Umbilical cord (tissue), 2 donors: ENCODE data around the gene RNF186. TPM values are rescaled to one million over a fixed set of nuclear protein-coding genes. Genes with fewer than 3 reads are reported as not detected.
"Not testable (repeated sequence)": the region's sequence is repeated elsewhere in the genome, so short reads cannot be mapped to it uniquely, and the experiment has no call there.

ENCODE experiments used
- DNase-seq: peaks from one replicate; pipeline ENCODE4 v3.0.0-alpha.2; 2015; ENCODE audit warnings: low spot score
- total RNA-seq: library from RNA; depleted of rRNA; stranded (reverse); fragments of >200 nt; gene quantifications from one replicate; pipeline ENCODE4 v1.2.3, GENCODE V29; 2014; ENCODE audit warnings: low replicate concordance; ENCODE audit not compliant: insufficient read depth

The RNF186 gene
- total RNA-seq, 1 donor from 2014 or later, result not detected

DNA sequence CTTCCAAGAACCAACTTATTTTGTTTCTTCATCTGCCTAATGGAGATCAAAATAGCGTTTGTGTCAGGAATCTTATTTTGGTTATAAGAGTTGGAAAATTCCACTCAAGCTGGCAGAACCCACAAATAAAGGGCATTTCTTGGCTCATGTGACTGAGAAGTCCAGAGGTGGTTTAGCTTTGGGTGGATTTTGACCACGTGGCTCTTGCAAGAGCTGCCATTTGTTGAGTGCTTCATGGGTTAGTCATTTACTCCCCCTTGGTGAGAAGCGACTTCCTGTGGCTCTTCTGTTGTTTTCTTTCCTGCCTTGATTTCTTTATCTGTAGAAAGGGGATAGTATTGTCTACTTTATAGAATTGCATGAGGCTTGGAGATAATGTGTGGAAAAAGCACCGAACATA, 9.5 kb upstream of the RNF186 start:
- no peak for DNase-seq

DNA sequence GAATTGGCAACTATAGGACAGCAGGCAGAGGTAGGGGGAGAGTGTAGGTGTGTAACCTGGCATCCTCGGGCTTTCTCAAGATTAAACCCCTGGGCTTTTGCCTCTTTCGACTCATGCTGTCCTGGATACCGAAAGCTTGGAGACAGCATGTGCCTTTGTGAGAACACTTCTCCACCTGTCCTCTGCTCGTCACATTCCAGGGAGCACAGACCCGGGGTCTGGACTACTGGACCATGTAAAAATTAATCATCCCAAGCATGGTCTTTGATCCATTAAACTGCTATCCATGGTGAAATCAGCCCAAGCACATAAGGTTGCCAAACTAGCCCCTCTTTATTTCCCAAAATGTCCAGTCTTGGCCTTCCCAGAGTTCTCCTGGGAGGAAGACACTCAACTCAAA, 9.0 kb upstream of the RNF186 start:
- no peak for DNase-seq

DNA sequence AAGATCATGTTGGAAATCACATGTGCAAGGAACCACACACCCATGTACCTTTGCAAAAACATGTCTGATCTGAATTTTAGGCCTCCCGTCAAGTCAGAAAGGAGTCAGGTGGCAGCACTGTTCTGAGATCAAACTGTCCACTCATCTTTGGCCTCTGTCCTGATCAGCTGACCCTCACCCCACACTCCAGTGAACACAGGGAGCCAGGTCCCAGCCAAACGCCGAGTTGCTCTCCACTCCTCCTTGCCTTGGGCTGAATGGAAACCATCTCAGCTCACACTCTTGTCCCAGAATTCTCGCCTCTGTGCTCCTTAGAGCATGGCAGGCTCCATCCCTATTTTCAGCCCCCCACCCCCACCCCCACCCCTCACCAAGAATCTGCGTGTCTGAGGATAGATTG, 4.6 kb upstream of the RNF186 start:
- DNase-seq, result no peak

DNA sequence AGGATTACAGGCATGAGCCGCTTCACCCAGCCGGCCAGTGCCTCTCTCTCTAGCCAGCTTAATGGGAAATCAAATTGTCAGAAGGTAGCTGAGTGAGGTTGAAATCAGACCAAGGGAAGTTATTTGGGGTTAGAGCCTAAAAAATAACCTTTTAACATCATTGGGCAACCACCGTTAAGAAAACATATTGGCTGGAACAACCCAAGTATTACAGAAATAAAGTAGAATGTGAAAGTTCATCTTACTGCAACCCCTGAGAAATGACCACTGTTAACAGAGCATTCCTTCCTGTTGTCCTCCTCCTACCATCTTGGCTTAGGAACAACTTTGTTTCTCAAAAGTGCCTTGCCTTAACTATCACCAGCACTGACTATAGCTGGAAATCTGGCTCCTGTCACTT, 3.2 kb upstream of the RNF186 start:
- DNase-seq, result no peak

DNA sequence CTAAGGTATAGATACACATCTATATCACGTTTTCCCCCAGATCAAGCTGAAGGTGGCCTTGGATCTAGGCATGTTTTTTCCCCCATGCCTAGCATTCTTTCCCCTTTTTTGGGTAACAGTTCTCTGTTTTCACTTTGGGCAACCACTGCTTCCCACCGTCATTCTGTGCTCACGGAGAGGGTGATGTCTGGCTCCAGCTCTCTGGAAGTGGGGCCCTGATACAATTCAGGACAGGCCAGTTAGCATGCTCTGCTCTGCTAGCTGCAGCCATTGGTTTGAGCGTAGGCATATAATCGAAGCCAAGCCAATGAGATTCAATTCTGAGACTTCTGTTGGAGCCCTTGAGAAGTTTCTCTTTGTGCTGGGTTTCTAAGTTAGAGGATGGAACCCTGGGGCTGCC, 2.1 kb upstream of the RNF186 start:
- no peak for DNase-seq

DNA sequence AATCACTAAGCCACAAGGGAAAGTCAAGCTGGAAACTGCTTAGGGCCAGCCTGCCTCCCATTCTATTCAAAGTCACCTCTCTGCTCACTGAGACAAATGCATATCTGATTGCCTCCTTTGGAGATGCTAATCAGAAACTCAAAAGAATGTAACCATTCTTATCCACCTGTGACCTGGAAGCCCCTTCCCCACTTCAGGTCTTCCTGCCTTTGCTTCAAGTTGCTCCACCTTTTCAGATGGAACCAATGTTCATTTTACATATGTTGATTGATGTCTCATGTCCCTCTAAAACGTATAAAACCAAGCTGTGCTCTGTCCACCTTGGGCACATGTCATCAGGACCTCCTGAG, 1.6 kb upstream of the RNF186 start:
- DNase-seq, result not testable (repeated sequence)

DNA sequence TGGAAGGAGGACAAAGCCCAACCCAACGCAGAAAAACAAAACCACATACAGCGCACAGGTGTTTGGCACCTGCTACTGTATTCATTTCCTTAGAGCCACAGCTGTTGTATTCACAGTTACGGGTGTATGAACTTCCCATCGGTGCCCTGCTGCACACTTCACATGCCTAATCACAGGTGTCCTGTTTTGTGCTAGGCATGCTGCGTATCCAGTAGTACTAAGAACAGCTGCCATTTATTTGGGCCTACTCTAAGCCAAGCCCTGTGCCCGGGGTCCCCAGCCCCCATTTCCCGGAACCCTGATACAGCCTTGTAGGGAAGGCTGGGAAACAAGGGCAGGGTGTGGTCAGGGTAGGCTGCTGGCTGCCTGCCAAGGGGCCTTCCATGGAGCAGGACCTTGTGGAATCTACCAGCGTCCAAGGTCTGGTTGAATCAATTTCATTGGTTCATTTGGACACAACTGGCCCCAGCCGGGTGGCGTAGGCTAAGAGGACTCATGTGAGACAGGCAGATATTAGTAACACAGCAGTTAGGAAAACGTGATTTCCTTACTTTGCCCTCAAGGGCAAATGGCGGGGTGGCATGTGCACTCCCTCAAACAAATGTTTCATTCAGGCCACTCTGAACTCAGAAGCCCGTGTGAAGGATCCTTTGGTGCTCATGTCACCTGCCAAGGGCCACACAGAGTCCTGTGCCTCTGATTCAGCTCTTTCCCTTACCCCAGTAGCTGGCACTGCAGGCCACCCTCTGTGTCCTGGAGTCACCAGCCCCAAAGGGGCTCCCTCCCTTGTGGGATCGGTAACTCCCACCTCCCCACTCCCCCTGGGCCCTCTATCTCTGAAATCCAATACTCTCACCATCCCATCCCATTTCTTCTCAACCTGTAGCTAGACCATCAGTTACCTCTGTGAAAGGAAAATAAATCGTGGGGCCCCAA, 986 bp upstream of the RNF186 start:
- no peak for DNase-seq

DNA sequence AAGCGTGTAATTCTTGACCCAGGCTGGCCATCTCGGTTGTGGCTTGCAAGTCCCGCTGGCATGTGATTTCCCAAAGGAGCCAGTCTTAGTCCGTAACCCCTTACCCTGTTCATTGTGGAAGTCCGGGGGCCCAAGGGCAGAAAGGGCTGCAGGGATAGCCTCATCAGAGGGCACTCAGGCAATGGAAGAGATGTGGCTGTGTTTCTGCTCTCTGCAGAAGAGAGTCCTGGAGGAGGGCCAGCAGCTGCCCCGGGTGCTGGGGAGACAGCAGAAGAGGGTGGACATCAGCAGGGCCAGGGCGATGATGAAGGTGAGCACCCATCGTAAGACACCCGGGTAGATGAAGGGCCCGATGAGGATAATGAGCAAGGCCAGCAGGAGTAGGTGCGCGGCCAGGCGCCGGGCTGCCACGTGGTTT, 830 bp downstream of the RNF186 start:
- no peak for DNase-seq

DNA sequence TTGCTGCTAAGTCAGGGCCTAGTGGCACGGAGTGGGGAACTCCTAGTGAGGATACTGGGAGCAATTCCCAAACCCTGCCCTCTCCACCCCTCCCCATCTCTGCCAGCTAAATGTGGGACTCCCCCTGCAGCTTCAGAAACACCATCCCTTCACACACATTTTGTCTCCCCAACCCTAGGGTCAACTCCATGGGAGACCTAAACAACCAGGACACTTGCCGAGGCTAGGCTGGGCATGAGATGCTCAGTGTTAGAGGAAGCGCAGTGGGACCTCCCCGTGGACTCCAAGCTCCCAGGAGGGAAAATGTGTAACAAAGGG, 1.5 kb downstream of the RNF186 start:
- DNase-seq, result no peak

DNA sequence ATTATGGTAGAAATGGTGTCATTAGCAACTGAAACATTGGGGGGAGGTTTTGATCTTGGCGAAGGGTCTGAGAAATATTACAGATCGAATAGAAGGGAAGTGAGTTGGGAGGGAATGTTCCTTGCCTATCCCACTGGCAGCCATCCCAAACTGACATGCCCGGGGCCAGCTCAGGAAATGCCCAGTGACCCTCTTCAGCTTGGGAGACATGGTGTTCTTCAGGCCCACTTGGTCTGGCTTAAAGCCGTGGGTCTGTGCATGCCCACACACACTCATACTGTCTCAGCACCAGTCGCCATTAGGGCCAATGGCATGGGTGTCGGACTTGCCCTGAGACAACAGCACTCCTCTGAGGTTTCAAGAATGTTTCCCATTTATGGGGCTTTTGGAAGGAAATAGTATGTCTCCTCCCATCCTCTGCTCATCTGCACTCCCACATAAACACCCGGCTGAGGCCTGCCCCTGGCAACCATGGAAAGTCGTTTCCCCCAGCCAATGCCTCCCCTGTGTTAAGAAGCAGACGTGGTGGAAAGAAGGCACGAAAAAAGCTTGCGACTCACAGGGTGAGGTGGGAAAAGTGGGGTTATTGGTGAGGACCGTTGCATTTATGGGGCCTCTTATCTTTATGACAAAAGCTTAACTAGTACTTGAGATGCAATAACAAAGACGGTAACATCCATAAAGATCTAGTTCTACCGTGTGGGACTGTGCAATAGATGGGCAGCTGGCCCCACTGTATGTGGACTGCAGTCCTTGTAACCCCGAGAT, 2.0 kb downstream of the RNF186 start:
- no peak for DNase-seq

DNA sequence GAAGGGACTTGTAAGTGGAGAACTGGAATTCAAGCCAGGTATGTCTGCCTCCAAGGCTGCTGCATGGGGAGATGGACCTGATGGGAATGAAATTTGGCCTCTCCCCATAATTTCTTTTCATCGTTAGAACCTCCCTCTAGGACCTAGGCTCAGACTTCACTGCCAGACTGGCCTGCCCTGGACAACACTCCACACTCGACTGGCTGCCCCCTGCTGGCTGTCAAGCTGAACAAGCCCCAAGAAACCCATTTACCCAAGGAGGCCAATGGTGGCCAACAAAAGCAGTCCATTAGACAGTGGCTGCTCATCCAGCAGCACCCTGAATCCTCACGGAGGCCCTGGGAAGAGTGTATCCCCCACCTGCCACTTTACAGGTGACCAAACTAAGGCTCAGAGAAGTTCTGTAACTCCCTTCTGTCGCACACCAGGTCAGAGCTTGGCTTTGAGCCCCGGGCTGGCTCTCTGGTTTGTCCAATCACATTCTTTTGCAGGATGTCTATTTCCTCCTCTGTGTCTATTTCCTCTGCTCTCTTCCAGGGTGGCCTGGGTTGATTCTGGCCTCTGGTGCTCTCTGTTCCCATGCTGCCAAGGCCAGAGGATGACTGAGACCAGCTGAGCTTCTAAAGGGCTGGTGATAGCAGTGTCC, 3.8 kb downstream of the RNF186 start:
- DNase-seq, result no peak

DNA sequence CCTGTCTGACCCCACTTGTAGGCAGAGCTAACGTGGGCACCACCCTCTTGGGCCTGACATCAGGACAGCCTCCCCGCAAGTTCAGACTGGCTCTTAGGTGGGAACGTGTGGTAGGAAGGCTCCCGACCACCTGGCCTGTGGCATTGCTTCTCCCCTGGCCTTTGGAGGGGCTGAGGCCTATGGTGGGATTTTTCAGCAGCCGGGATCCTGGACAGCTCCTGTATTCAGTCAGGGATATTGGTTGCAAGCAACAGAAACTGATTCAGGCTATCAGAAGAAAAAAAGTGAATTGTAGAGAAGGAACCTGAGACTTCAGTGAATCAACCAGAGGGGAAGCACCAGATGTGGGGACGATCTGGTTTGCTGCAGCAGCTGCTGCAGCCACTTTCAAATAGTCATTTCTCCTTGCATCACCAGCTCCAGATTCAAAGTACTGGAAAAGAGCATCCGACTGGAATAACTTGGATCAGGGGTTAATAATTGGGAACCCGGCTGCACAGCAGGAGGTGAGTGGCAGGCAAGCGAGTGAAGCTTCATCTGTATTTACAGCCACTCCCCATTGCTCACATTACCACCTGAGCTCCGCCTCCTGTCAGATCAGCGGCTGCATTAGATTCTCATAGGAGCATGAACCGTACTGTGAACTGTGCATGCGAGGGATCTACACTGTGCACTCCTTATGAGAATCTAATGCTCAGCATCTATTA, 5.9 kb downstream of the RNF186 start:
- DNase-seq, result no peak

DNA sequence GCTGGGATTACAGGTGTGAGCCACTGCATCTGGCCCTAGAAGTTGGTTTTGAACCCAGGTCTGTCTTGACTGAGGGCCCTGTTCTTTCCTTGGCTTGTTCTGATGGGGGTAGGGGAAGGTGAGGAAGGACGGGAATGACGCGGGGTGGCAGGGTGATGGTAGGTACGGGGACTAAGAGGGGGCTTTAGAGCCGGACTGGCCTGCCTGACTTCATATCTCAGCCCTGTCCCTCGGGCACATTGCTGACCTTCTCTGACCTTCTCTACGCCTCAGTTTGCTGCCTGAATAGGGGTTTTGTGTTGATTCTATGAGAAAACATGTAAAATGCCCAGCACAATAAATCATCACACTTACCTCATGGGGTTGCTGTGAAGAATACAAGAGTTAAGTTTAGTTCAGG, 6.7 kb downstream of the RNF186 start:
- DNase-seq, result no peak

DNA sequence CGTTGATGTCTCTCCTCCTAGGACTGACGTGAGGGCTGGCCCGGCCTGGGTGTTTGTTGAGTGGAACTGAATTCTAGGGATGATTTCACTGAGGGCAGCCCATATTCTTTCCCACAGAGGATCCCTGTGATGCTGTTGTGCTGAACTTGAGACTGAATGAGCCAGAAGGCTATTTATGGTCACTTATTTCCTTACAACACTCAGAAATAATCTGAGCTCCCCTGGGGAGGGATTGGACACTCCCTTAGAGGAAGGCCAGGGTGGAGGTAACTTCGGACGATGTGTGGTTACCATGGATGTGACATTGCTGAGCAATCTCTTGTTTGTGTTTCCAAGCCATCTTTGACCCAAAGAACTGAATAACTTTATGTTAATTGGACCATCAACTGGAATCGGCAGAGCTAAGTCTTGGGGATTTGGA, 10.2 kb downstream of the RNF186 start:
- no peak for DNase-seq

DNA sequence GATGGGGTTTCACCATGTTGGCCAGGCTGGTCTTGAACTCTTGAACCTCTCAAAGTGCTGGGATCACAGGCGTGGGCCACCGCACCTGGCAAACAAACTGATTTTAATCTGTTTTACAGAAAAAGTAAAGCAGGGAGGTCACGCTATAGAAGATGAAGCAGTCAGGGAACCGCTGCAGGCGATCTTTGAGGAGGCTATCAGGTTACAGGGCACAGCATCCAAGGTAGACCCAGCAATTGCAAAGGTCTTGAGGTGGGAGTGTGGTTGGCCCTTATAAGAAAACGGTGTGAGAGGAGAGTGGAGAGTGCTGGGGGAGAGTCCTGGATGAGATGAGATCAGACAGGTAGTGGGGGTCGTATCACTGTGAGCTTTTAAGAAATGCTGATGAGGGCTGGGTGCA, 12.8 kb downstream of the RNF186 start:
- no peak for DNase-seq

DNA sequence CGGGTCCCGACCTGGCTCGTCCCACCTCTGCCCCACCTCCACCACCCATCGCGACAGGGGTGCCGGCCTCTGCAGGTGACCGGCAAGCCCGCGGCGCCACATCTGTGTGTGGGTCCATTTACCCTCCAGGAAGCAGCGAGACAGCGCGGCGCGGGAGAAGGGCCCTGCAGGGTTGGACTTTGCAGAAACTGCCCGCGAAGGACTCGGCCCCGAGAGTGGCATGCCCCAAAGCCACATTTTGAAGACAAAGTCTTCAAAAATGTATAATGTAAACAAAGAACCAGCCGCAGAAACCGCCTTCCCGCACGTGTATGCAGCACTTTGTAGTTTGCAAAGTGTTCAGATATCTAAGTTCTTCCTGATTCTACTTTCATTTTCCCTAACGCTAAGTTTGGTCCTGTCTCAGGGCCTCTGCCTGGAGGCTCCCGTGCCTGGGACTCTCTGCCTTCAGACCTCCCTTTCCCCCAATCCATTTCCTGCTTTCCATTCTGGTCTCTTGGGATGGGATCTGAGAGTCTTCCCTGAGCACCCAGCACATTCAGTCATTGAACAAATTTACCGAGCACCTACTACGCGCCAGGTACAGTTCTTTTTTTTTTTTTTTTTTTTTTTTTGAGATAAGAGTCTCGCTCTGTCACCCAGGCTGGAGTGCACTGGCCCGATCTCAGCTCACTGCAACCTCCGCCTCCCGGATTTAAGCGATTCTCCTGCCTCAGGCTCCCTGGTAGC, 14.8 kb downstream of the RNF186 start:
- DNase-seq, result peak; percentile 51

DNA sequence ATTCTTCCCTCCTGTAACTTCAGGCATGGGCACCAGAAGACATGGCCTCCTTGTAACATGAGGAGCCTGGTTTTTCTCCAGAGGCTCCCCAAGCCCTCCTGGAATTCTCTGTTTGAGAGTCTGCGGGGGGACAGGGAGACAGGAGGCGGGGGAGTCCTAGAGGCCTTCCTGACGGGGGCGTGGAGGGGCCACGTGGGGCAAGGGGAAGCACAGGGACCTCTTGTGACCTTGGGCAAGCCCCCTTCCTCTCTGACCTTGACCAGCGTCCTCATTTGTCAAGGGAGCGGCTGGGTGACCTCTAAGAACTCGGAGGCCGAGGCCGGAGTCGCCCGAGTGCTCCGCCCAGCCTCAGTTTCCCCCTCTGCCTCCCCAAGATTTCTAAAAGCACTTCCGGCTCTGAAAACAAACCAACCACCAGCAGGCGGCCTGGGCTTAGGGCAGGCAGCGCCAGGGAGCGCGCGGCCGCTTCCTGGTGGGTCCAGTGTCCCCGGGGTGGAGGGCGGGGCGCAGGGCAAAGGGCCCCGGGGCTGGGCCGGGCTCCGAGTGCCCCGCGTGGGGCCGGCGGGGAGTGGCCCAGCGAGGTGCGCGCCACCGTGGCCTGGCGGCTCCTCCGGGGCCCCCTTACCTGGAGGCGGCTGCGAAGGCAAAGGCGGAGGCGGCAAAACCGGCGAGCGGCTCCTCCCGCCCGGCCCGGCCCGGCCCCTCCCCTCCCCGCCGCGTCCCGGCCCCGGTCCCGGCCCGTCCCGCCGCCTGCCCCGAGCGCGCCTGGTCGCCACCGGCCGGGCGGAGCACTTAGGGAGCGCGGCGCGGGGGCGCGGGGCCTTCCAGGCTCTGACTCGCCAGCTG, 15.6 kb downstream of the RNF186 start, which contains the start of gene TMCO4:
Gene TMCO4, minus strand, starts transcription at position 687 of the 846 bp plus-strand sequence. CDS start 19,158 bp downstream, outside the sequence.
- DNase-seq, result peak; percentile 42

DNA sequence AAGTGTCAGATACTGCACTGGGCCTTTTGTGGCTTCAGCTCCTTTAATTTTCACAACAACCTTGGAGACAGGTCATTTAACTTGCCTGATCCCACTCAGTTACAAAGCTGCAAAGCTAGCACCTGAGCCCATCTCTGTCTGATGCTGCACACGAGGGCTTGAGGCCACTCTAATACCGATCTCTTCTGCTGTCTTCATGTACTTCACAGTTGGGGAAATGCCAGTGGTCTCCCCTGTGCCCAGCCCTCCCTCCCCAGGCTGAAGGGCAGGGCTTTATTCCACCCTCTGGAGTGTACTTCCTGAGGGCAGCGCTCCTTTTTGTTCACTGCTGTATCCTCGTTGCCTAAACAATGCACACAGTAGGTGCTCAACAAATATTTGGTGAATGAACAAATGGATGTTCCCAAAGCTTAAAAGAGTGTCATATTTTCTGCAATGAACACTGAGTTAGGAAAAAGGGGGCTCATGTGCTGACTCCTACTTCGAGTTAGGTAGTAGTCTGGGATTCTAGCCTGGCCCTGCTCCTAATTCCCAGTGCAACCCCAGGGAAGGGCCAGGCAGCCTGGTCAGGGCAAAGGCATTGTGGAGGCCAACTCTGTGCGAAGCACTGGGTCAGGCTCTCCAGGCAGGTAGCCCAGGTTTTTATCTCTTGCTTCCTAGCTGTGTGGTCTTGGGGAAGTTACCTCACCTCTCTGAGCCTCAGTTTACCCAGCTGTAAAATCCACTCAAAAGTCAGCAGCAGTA, 16.4 kb downstream of the RNF186 start:
- no peak for DNase-seq

DNA sequence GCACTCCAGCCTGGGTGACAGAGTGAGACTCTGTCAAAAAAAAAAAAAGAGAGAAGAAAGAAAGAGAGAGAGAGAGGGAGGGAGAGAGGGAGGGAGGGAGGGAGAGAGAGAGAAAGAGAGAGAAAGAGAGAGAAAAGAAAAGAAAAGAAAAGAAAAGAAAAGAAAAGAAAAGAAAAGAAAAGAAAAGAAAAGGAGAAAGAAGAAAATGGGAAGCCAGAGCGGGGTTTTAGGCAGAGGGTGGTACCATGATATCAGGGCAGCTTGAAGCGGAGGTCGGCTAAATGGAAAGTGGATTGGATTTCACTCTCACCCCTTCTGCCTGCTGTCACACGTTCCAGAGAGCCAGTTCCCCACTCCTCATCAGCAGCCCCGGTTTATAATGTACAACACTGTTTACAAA, 17.3 kb downstream of the RNF186 start:
- DNase-seq, result no peak
